ENCODE data around the gene TP73. TPM values are rescaled to one million over a fixed set of nuclear protein-coding genes. Genes with fewer than 3 reads are reported as not detected.

TP73 gene
- total RNA-seq, 2 donors from 2014 or later = 0.29 to 0.42 TPM

DNA sequence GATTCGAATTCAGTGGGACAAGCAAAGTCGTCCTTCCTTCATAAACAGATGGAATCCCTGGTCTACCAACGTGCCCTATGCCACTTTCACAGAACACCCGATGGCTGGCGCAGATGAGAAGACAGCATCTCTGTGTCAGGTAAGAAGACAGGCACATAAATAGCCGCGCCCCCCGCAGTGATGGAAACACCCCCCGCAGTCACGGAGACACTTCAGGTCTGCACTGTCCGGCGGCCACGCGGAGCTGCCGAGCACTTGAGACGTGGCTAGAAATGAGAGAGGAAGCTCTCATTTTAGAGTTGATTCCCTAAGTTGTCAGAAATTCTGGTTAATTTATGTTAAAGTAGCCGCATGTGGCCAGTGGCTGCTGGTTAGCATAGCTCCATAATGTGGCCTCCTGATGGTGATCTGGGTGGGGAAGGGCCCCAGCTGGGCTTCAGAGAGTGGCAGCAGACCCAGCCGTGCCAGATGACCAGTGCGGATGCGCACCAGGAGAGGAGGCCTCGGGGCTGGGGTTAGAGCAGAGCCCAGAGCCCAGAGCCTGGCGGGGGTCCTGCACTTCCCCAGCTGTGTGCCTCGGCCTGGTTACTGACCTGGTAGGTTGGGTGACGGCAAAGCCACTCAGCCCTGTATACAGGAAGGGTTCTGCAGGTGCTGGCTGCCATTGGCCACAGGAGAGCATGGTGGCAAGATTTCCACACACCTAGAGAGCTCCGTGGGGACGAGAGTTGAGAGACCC, 24.6 kb upstream of the TP73 start:
- H3K27me3 ChIP-seq = no peaks in the 10 kb centered on the region
- intact Hi-C loops (cut with DNase I) = no loop called here
- no peak overlapping the region for H3K4me3 ChIP-seq
- TF ChIP-seq, protein P1, sequence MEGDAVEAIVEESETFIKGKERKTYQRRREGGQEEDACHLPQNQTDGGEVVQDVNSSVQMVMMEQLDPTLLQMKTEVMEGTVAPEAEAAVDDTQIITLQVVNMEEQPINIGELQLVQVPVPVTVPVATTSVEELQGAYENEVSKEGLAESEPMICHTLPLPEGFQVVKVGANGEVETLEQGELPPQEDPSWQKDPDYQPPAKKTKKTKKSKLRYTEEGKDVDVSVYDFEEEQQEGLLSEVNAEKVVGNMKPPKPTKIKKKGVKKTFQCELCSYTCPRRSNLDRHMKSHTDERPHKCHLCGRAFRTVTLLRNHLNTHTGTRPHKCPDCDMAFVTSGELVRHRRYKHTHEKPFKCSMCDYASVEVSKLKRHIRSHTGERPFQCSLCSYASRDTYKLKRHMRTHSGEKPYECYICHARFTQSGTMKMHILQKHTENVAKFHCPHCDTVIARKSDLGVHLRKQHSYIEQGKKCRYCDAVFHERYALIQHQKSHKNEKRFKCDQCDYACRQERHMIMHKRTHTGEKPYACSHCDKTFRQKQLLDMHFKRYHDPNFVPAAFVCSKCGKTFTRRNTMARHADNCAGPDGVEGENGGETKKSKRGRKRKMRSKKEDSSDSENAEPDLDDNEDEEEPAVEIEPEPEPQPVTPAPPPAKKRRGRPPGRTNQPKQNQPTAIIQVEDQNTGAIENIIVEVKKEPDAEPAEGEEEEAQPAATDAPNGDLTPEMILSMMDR (IDR thresholded peaks at IDR 0.05) = no peak
- no peak overlapping the region for H3K9ac ChIP-seq (ENCODE audit: low read depth in 2 of 2, low read length in 2 of 2)
- H3K9me3 ChIP-seq = no peaks in the 10 kb centered on the region
- peaks cover 5% of the 10 kb centered on the region for H3K4me1 ChIP-seq
- no peak for DNase-seq
- no peaks in the 10 kb centered on the region for H3K36me3 ChIP-seq
- H3K27ac ChIP-seq = no peak overlapping the region

DNA sequence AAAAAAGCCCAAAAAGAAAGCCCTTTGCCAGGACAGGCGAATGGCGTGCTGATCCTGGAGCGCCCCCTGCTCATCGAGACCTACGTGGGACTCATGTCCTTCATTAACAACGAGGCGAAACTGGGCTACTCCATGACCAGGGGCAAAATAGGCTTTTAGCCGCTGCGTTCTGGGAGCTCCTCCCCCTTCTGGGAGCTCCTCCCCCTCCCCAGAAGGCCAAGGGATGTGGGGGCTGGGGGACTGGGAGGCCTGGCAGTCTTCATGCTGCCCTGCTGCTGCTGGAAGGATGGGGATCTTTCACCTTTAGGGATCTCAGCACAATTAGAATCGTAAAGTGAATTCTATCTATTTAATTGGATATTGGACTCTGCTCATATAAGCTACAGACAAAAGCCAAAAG, 23.9 kb upstream of the TP73 start:
- intact Hi-C loops (cut with DNase I) = no loop called here
- no peak for DNase-seq

DNA sequence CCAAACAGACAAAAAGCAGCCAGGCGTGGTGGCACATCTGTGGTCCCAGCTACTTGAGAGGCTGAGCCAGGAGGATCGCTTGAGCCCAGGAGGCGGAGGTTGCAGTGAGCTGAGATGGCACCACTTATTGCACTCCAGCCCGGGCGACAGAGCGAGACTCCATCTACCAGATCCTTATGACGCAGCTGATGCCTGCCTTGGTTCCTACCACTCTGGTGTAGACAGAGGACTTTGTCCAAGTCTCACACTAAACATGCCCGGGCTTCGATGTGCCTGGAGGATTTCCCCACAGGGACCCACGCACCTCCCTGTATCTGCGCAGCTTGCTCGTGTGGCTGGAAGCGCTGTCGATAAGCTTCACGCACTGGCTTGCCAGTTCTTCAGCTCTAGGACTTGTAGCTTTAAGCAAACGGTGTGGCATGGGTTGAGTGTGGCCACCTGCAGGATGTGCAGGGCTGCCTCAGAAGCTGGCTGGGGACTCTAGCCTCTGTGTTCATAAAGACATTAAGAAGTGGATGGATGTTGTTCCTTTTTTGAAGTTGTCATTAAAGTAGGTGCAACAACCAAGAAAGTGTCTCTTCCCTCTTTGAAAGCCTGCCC, 22.7 kb upstream of the TP73 start:
- H3K4me1 ChIP-seq = peaks cover 5% of the 10 kb centered on the region
- TF ChIP-seq, protein P1 (IDR thresholded peaks at IDR 0.05) = no peak
- H3K36me3 ChIP-seq = no peaks in the 10 kb centered on the region
- H3K9me3 ChIP-seq = no peaks in the 10 kb centered on the region
- H3K27ac ChIP-seq = no peak overlapping the region
- intact Hi-C loops (cut with DNase I) = no loop called here
- no peaks in the 10 kb centered on the region for H3K27me3 ChIP-seq
- no peak overlapping the region for H3K4me3 ChIP-seq
- no peak overlapping the region for H3K9ac ChIP-seq (ENCODE audit: low read depth in 2 of 2, low read length in 2 of 2)
- DNase-seq = no peak

More for the DNA sequence above, 23.9 kb upstream of the TP73 start:
- no peaks in the 10 kb centered on the region for H3K9me3 ChIP-seq
- no peak overlapping the region for H3K4me3 ChIP-seq
- H3K9ac ChIP-seq (ENCODE audit: low read depth in 2 of 2, low read length in 2 of 2) = no peak overlapping the region
- TF ChIP-seq, protein P1 (IDR thresholded peaks at IDR 0.05) = no peak
- no peak overlapping the region for H3K27ac ChIP-seq
- H3K27me3 ChIP-seq = no peaks in the 10 kb centered on the region
- peaks cover 5% of the 10 kb centered on the region for H3K4me1 ChIP-seq
- no peaks in the 10 kb centered on the region for H3K36me3 ChIP-seq

DNA sequence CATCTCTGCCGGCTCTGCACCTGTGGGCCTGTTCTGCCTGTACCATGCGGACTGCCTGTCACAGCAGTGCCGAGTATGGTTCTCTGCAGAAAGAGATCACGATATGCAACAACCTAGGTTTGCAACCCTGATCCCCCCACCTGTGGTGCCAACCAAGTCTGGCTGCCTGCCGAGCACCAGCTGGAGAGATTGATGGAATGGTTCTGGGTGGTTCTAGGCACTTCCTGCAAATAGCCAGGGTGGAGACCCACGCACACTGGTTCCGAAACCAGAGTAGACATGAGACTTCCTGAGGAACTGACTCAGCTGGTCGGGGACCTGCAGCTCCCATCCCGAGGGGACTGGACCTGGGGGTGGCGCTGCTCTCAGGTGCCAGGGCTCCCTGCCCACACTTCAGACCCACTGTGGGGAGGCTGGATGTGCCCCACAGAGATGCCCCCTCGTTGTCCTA, 22.1 kb upstream of the TP73 start:
- Histone ChIP-seq H3K9ac (ENCODE audit: low read depth in 2 of 2, low read length in 2 of 2) (no peak overlapping the region), H3K27me3 (no peaks in the 10 kb centered on the region), H3K9me3 (no peaks in the 10 kb centered on the region), H3K4me3 (no peak overlapping the region), H3K27ac (no peak overlapping the region), H3K36me3 (peaks cover under 1% of the 10 kb centered on the region), H3K4me1 (peaks cover 5% of the 10 kb centered on the region)
- intact Hi-C loops (cut with DNase I) = no loop called here
- TF ChIP-seq, protein P1 (IDR thresholded peaks at IDR 0.05) = no peak
- DNase-seq = no peak

DNA sequence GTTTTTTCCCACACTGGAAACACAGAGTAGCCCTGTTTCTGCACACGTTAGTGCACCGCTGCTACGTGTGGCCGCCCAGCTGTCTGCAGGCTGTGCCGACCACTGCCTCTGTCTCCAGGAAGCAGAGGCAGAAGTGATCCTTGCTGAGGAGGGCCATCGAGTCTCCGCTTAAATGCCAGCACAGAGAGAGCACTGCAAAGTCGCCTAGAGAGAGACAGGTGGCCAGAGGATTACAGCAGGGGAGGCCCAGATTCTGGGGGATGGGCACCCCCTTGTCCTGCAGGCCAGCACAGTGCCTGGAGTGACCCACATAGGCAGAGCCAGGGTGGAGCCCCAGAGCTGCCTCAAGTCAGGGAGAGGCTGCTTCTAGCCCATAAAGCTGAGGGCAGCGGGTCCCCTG, 21.4 kb upstream of the TP73 start:
- Histone ChIP-seq H3K36me3 (peaks cover 4% of the 10 kb centered on the region), H3K27me3 (no peaks in the 10 kb centered on the region), H3K4me1 (peaks cover 2% of the 10 kb centered on the region), H3K27ac (no peak overlapping the region), H3K9ac (ENCODE audit: low read depth in 2 of 2, low read length in 2 of 2) (no peak overlapping the region), H3K4me3 (no peak overlapping the region), H3K9me3 (no peaks in the 10 kb centered on the region)
- intact Hi-C loops (cut with DNase I) = no loop called here
- TF ChIP-seq, protein P1 (IDR thresholded peaks at IDR 0.05) = no peak
- DNase-seq = no peak

All from colonic mucosa (tissue), 4 donors.